Measurements from ENCODE around the gene BLZF1.
"Not testable (repeated sequence)": the region's sequence is repeated elsewhere in the genome, so short reads cannot be mapped to it uniquely, and the experiment has no call there.

BLZF1 gene

GRCh38 chr1:169367686-169368405, at the start of gene BLZF1, which contains the start of gene NME7:
Gene BLZF1 (plus strand): TSS chr1:169368195. CDS start chr1:169369523, 1,328 bp downstream.
Gene NME7 (minus strand): TSS chr1:169367797. CDS start chr1:169367710, 87 bp downstream.
- peak; percentile 63 for TF ChIP-seq POLR2A (IDR thresholded peaks at IDR 0.05; ENCODE audit: low read depth, low read length)
- peak; percentile 35 for DNase-seq (ENCODE audit: insufficient read length, low spot score)
- peak; percentile 96 for FAIRE-seq

GRCh38 chr1:169318536-169319244, 49.3 kb upstream of the BLZF1 start:
- DNase-seq (ENCODE audit: insufficient read length, low spot score) (no peak), FAIRE-seq (no peak)
- TF ChIP-seq POLR2A (IDR thresholded peaks at IDR 0.05; ENCODE audit: low read depth, low read length), result no peak

GRCh38 chr1:169321539-169321938, 46.5 kb upstream of the BLZF1 start:
- DNase-seq (ENCODE audit: insufficient read length, low spot score) (no peak), FAIRE-seq (peak; percentile 38)
- TF ChIP-seq POLR2A (IDR thresholded peaks at IDR 0.05; ENCODE audit: low read depth, low read length), result no peak

- DNase-seq (ENCODE audit: insufficient read length, low spot score), result no peak
- no peak for TF ChIP-seq POLR2A (IDR thresholded peaks at IDR 0.05; ENCODE audit: low read depth, low read length)
- FAIRE-seq, result no peak
Observed at GRCh38 chr1:169322138-169322537, 45.9 kb upstream of the BLZF1 start.

- no peak for FAIRE-seq
- TF ChIP-seq POLR2A (IDR thresholded peaks at IDR 0.05; ENCODE audit: low read depth, low read length), result no peak
- no peak for DNase-seq (ENCODE audit: insufficient read length, low spot score)
Observed at GRCh38 chr1:169325117-169325516, 42.9 kb upstream of the BLZF1 start.

GRCh38 chr1:169326261-169326955, 41.6 kb upstream of the BLZF1 start:
- no peak for DNase-seq (ENCODE audit: insufficient read length, low spot score)

GRCh38 chr1:169326956-169327268, 41.1 kb upstream of the BLZF1 start:
- peak; percentile 97 for FAIRE-seq

More at GRCh38 chr1:169326261-169326955, 41.6 kb upstream of the BLZF1 start:
- no peak for TF ChIP-seq POLR2A (IDR thresholded peaks at IDR 0.05; ENCODE audit: low read depth, low read length)
- FAIRE-seq, result peak; percentile 73

GRCh38 chr1:169327875-169328274, 40.1 kb upstream of the BLZF1 start:
- FAIRE-seq, result no peak
- no peak for TF ChIP-seq POLR2A (IDR thresholded peaks at IDR 0.05; ENCODE audit: low read depth, low read length)
- no peak for DNase-seq (ENCODE audit: insufficient read length, low spot score)

More at GRCh38 chr1:169326956-169327268, 41.1 kb upstream of the BLZF1 start:
- no peak for DNase-seq (ENCODE audit: insufficient read length, low spot score)
- TF ChIP-seq POLR2A (IDR thresholded peaks at IDR 0.05; ENCODE audit: low read depth, low read length), result no peak

GRCh38 chr1:169329383-169329782, 38.6 kb upstream of the BLZF1 start:
- no peak for FAIRE-seq
- no peak for TF ChIP-seq POLR2A (IDR thresholded peaks at IDR 0.05; ENCODE audit: low read depth, low read length)

GRCh38 chr1:169330927-169331326, 37.1 kb upstream of the BLZF1 start:
- DNase-seq (ENCODE audit: insufficient read length, low spot score) (no peak), FAIRE-seq (no peak)
- no peak for TF ChIP-seq POLR2A (IDR thresholded peaks at IDR 0.05; ENCODE audit: low read depth, low read length)

More at GRCh38 chr1:169329383-169329782, 38.6 kb upstream of the BLZF1 start:
- DNase-seq (ENCODE audit: insufficient read length, low spot score), result no peak

- FAIRE-seq, result not testable (repeated sequence)
Observed at GRCh38 chr1:169334727-169335126, 33.3 kb upstream of the BLZF1 start.

GRCh38 chr1:169336947-169337715, 30.9 kb upstream of the BLZF1 start:
- not testable (repeated sequence) for FAIRE-seq; DNase-seq (ENCODE audit: insufficient read length, low spot score)

More at GRCh38 chr1:169334727-169335126, 33.3 kb upstream of the BLZF1 start:
- DNase-seq (ENCODE audit: insufficient read length, low spot score), result not testable (repeated sequence)

GRCh38 chr1:169338617-169339016, 29.4 kb upstream of the BLZF1 start:
- DNase-seq (ENCODE audit: insufficient read length, low spot score) (no peak), FAIRE-seq (peak; percentile 27)
- TF ChIP-seq POLR2A (IDR thresholded peaks at IDR 0.05; ENCODE audit: low read depth, low read length), result no peak

- DNase-seq (ENCODE audit: insufficient read length, low spot score) (no peak), FAIRE-seq (no peak)
- TF ChIP-seq POLR2A (IDR thresholded peaks at IDR 0.05; ENCODE audit: low read depth, low read length), result no peak
Observed at GRCh38 chr1:169339773-169340172, 28.2 kb upstream of the BLZF1 start.

Data from H54 (cell line).